ENCODE data around the gene AP1M1. TPM values are rescaled to one million over a fixed set of nuclear protein-coding genes. Genes with fewer than 3 reads are reported as not detected.

AP1M1 gene
- total RNA-seq, 1 experiment from 2014 or later, result 30.3 TPM

DNA sequence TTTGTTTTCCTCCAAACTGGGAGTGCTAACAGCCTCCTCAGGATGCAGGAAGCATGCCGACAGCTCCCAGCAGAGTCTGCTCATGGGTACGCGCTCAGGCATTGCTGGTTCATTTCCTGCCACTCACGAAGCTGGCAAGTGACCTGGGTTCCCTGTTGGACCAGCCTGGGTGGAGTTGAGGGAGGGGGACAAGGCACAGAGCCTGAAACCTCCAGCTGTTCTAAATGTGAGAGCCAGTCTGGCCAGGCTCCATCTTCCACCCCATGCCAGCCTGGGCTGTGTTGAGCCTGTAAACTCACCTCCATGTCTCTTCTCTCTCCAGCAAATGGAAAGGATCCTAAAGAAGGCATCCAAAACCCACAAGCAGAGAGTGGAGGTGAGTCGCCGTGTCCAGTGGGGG is 7.5 kb upstream of the AP1M1 start:
- Mint-ChIP-seq H3K4me3 (no peak overlapping the region), H3K27ac (no peak overlapping the region; a peak in 1 of 7 replicates), H3K27me3 (ENCODE audit: low read depth) (no peaks in the 10 kb centered on the region; the same call in 1 of the 2 replicates), H3K4me1 (peaks cover 10 to 11% of the 10 kb centered on the region in 2 experiments), H3K9me3 (no peaks in the 10 kb centered on the region; a peak in 1 of 5 replicates), H3K36me3 (ENCODE audit: insufficient read depth in 1 of 3, low read depth in 3 of 3) (peaks cover 30 to 58% (median 51%) of the 10 kb centered on the region in 3 experiments)
- no peak overlapping the region for H4K5ac ChIP-seq (ENCODE audit: insufficient read length, low read depth, low read length)
- H3K56ac ChIP-seq (ENCODE audit: insufficient read length, low read depth, low read length), result no peak overlapping the region
- H2BK15ac ChIP-seq (ENCODE audit: low read depth, low read length), result no peak overlapping the region
- peaks cover 4% of the 10 kb centered on the region; the same call in 1 of the 2 replicates for H3K79me2 ChIP-seq (ENCODE audit: insufficient read depth, low read length)
- no peak overlapping the region for H4K8ac ChIP-seq (replicated peaks; ENCODE audit: insufficient read length, low read depth, low read length)
- no peak overlapping the region for H3K9ac ChIP-seq (ENCODE audit: extremely low read depth, insufficient read length, low read length)
- H3K4me1 ChIP-seq (ENCODE audit: insufficient read depth, low read length), result no peaks in the 10 kb centered on the region
- no peak overlapping the region for H2AFZ ChIP-seq (ENCODE audit: low read length)
- H3K27ac ChIP-seq (ENCODE audit: insufficient read length, low read depth, low read length), result no peak overlapping the region
- H2BK20ac ChIP-seq (ENCODE audit: low read depth, low read length, poor library complexity, severe bottlenecking), result no peak overlapping the region
- H3K18ac ChIP-seq (ENCODE audit: insufficient read length, low read depth, low read length), result no peak overlapping the region
- WGBS (ENCODE audit: extremely low coverage, insufficient read length, low lambda C conversion rate), result no CpG with 5 or more reads among the region's 6 CpGs
- no peak overlapping the region for H2BK5ac ChIP-seq (ENCODE audit: insufficient read length, low read length)
- no peaks in the 10 kb centered on the region for H4K20me1 ChIP-seq (ENCODE audit: control insufficient read depth, insufficient read depth, insufficient read length)
- H2AK5ac ChIP-seq (ENCODE audit: insufficient read length, low read length), result no peak overlapping the region
- no peak for DNase-seq
- no peaks in the 10 kb centered on the region for H3K27me3 ChIP-seq (ENCODE audit: insufficient read depth, low read length)
- no peak overlapping the region for H3K14ac ChIP-seq (ENCODE audit: insufficient read depth, low read length)
- H2BK120ac ChIP-seq (ENCODE audit: low read depth, low read length, poor library complexity, severe bottlenecking), result no peak overlapping the region
- no peaks in the 10 kb centered on the region for H3K79me1 ChIP-seq (ENCODE audit: insufficient read depth, low read depth, low read length, poor library complexity, severe bottlenecking)
- TF ChIP-seq, protein P1, sequence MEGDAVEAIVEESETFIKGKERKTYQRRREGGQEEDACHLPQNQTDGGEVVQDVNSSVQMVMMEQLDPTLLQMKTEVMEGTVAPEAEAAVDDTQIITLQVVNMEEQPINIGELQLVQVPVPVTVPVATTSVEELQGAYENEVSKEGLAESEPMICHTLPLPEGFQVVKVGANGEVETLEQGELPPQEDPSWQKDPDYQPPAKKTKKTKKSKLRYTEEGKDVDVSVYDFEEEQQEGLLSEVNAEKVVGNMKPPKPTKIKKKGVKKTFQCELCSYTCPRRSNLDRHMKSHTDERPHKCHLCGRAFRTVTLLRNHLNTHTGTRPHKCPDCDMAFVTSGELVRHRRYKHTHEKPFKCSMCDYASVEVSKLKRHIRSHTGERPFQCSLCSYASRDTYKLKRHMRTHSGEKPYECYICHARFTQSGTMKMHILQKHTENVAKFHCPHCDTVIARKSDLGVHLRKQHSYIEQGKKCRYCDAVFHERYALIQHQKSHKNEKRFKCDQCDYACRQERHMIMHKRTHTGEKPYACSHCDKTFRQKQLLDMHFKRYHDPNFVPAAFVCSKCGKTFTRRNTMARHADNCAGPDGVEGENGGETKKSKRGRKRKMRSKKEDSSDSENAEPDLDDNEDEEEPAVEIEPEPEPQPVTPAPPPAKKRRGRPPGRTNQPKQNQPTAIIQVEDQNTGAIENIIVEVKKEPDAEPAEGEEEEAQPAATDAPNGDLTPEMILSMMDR (conservative IDR thresholded peaks at IDR 0.05), result no peak
- H3K9me3 ChIP-seq (ENCODE audit: control insufficient read depth, low read depth, low read length), result no peaks in the 10 kb centered on the region
- no peaks in the 10 kb centered on the region for H3K23me2 ChIP-seq (ENCODE audit: insufficient read length, low read depth, low read length, poor library complexity, severe bottlenecking)
- H3K23ac ChIP-seq (ENCODE audit: insufficient read length, low read depth, low read length), result no peak overlapping the region
- H4K91ac ChIP-seq (ENCODE audit: insufficient read length, low read depth, low read length), result no peak overlapping the region
- no peak overlapping the region for H2BK12ac ChIP-seq (ENCODE audit: insufficient read length, low read depth, low read length)
- no peak overlapping the region for H3K4ac ChIP-seq (ENCODE audit: low read depth, low read length)
- no peak overlapping the region for H3K4me2 ChIP-seq (ENCODE audit: insufficient read depth, insufficient read length, low read length)
- H3T11ph ChIP-seq (ENCODE audit: low read length), result no peak overlapping the region

Data from H9 (cell line).